Panc1 (cell line): ENCODE results near the gene TNNT3. TPM values are rescaled to one million over a fixed set of nuclear protein-coding genes. Genes with fewer than 3 reads are reported as not detected.
"Not testable (repeated sequence)": the region's sequence is repeated elsewhere in the genome, so short reads cannot be mapped to it uniquely, and the experiment has no call there.

ENCODE experiments used
- ATAC-seq: fragments of 200-7000 bp; cut with Tn5 transposase; 2 replicates; pipeline ENCODE4 v1.9.1; 2020; ENCODE audit warnings: mild to moderate bottlenecking, moderate library complexity
- BruUV-seq: library from RNA; stranded (reverse); fragments of 400-500 nt; replicated peaks from 2 replicates; lab custom pipeline; 2021; lab: Mats Ljungman, UMichigan
- CTCF ChIA-PET: fragments of 300-600 bp; sonication (Branson Sonifier 250); formaldehyde crosslinking; loops from one replicate; lab custom pipeline; 2022; ENCODE audit warnings: antibody characterized with exemption; lab: Charles Lee
- POLR2A ChIA-PET: fragments of 300-600 bp; sonication (Branson Sonifier 250); formaldehyde crosslinking; loops from one replicate; lab custom pipeline; 2022; ENCODE audit warnings: antibody characterized with exemption; lab: Charles Lee
- DNase-seq: peaks from one replicate; pipeline ENCODE4 v3.0.0-alpha.2; 2010; ENCODE audit warnings: low read depth, low spot score
- H3K27ac ChIP-seq: 2 replicates; pipeline ENCODE4 v1.5.1; 2011; ENCODE audit warnings: mild to moderate bottlenecking, low read length, inconsistent platforms
- H3K27me3 ChIP-seq: fragments of 200-500 bp; sonication (Bioruptor generic); 2 replicates; pipeline ENCODE4 v1.6.0; 2014; ENCODE audit warnings: low read length, inconsistent platforms; ENCODE audit not compliant: control insufficient read depth, insufficient read depth
- H3K36me3 ChIP-seq: fragments of 200-500 bp; sonication (Bioruptor generic); 2 replicates; pipeline ENCODE4 v1.5.1; 2014; ENCODE audit warnings: inconsistent platforms, mild to moderate bottlenecking, low read length, moderate library complexity; ENCODE audit not compliant: control insufficient read depth, insufficient read depth
- H3K4me1 ChIP-seq: 2 replicates; pipeline ENCODE4 v1.5.1; 2011; ENCODE audit warnings: inconsistent platforms, mild to moderate bottlenecking, low read length, moderate library complexity; ENCODE audit not compliant: control insufficient read depth, insufficient read depth
- H3K4me3 ChIP-seq, 2 experiments: 2 replicates each; pipeline ENCODE4 v1.5.1; 2011 to 2012; ENCODE audit warnings: low read depth in 2 of 2, low read length in 2 of 2, mild to moderate bottlenecking in 2 of 2, inconsistent platforms in 1 of 2, moderate library complexity in 1 of 2
- H3K9me3 ChIP-seq: fragments of 200-500 bp; sonication (Bioruptor generic); 2 replicates; pipeline ENCODE4 v1.5.1; 2014; ENCODE audit warnings: low read depth, mild to moderate bottlenecking, inconsistent platforms, low read length, moderate library complexity; ENCODE audit not compliant: control insufficient read depth, insufficient read depth
- POLR2AphosphoS5 ChIP-seq: IDR thresholded peaks from 2 replicates; pipeline ENCODE4 v1.6.1; 2012; ENCODE audit warnings: mild to moderate bottlenecking, low read depth, low read length, moderate library complexity
- SIN3A ChIP-seq: IDR thresholded peaks from 2 replicates; pipeline ENCODE4 v1.6.1; 2012; ENCODE audit warnings: low read depth, mild to moderate bottlenecking, low read length, moderate library complexity, borderline replicate concordance; ENCODE audit not compliant: insufficient read depth
- TCF7L2 ChIP-seq: IDR thresholded peaks from 2 replicates; pipeline ENCODE4 v1.6.1; 2011; ENCODE audit warnings: mild to moderate bottlenecking, low read depth, low read length, inconsistent platforms
- in situ Hi-C: cut with HindIII; loops from 2 replicates; pipeline ENCODE4 v1.10.0; 2016; ENCODE audit warnings: low sequenced_read_pairs, low pct_unique_long_range_greater_than_20kb
- intact Hi-C: fragments of 100-400 bp; cut with micrococcal nuclease; formaldehyde crosslinking; loops from one replicate; pipeline ENCODE4 v1.10.0; 2022; ENCODE audit not compliant: unreplicated experiment
- total RNA-seq: library from RNA; stranded (reverse); gene quantifications from one replicate; pipeline ENCODE4 v1.2.1, GENCODE V29; 2021; ENCODE audit not compliant: unreplicated experiment
- TF ChIP-seq, protein P1 (sequence below), 2 experiments: IDR thresholded peaks; 2 replicates each; pipeline ENCODE4 v1.6.1; 2011 to 2012; ENCODE audit warnings: low read depth in 2 of 2, control low read depth in 1 of 2, low read length in 1 of 2, mild to moderate bottlenecking in 1 of 2, moderate library complexity in 1 of 2; ENCODE audit not compliant: insufficient read depth in 1 of 2
- TF ChIP-seq, protein P2 (sequence below): fragments of 450-650 bp; IDR thresholded peaks from 2 replicates; pipeline ENCODE4 v1.5.1; 2017; ENCODE audit warnings: mild to moderate bottlenecking

Gene TNNT3
- total RNA-seq, 1 experiment from 2014 or later: 0.41 TPM

DNA sequence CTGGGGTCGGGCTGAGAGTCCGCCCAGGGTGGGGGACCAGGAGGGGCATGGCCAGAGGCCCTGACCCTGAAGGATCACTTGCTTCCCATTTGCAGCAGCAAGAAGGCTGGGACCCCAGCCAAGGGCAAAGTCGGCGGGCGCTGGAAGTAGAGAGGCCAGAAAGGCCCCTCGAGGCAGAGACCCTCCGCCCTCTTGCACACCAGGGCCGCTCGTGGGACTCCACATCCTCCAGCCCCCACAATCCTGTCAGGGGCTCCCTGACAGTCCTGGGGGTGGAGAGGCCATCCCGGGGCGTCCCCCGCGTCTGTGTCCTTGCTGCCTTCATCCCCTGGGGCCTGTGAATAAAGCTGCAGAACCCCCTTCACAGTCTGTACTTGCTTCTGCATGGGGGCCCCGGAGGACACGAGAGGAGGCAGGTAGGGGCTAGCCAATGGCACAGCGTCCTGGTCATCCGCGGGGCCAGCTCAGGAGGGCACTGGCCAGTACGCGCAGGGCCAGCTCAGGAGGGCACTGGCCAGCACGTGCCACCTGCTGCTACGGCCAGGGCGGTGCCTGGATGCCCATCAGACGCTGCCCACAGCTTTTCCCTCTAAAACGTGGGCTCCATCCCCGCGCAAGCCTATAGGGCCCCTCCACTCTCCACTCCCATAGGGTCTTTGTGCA is 19.0 kb downstream of the TNNT3 start:
- TF ChIP-seq POLR2AphosphoS5: no peak
- TF ChIP-seq TCF7L2: no peak
- TF ChIP-seq, protein P1, sequence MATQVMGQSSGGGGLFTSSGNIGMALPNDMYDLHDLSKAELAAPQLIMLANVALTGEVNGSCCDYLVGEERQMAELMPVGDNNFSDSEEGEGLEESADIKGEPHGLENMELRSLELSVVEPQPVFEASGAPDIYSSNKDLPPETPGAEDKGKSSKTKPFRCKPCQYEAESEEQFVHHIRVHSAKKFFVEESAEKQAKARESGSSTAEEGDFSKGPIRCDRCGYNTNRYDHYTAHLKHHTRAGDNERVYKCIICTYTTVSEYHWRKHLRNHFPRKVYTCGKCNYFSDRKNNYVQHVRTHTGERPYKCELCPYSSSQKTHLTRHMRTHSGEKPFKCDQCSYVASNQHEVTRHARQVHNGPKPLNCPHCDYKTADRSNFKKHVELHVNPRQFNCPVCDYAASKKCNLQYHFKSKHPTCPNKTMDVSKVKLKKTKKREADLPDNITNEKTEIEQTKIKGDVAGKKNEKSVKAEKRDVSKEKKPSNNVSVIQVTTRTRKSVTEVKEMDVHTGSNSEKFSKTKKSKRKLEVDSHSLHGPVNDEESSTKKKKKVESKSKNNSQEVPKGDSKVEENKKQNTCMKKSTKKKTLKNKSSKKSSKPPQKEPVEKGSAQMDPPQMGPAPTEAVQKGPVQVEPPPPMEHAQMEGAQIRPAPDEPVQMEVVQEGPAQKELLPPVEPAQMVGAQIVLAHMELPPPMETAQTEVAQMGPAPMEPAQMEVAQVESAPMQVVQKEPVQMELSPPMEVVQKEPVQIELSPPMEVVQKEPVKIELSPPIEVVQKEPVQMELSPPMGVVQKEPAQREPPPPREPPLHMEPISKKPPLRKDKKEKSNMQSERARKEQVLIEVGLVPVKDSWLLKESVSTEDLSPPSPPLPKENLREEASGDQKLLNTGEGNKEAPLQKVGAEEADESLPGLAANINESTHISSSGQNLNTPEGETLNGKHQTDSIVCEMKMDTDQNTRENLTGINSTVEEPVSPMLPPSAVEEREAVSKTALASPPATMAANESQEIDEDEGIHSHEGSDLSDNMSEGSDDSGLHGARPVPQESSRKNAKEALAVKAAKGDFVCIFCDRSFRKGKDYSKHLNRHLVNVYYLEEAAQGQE (IDR thresholded peaks at IDR 0.05; ENCODE audit: insufficient read depth in 1 of 2, low read depth in 2 of 2, low read length in 1 of 2): no peak
- TF ChIP-seq, protein P2, sequence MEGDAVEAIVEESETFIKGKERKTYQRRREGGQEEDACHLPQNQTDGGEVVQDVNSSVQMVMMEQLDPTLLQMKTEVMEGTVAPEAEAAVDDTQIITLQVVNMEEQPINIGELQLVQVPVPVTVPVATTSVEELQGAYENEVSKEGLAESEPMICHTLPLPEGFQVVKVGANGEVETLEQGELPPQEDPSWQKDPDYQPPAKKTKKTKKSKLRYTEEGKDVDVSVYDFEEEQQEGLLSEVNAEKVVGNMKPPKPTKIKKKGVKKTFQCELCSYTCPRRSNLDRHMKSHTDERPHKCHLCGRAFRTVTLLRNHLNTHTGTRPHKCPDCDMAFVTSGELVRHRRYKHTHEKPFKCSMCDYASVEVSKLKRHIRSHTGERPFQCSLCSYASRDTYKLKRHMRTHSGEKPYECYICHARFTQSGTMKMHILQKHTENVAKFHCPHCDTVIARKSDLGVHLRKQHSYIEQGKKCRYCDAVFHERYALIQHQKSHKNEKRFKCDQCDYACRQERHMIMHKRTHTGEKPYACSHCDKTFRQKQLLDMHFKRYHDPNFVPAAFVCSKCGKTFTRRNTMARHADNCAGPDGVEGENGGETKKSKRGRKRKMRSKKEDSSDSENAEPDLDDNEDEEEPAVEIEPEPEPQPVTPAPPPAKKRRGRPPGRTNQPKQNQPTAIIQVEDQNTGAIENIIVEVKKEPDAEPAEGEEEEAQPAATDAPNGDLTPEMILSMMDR: no peak
- TF ChIP-seq SIN3A: no peak
- H3K4me1 ChIP-seq: peaks cover 6% of the 10 kb centered on the region
- DNase-seq (no peak), ATAC-seq (peak; percentile 10; the same call in 1 of the 2 replicates)
- H3K36me3 ChIP-seq: no peaks in the 10 kb centered on the region
- H3K4me3 ChIP-seq: no peak overlapping the region
- ChIA-PET CTCF (interaction anchor here (0.6 to 1.4 kb wide), 2 partner anchors 88 to 245 kb away, joined by 3 to 5 read pairs; no protein-coding TSS in a partner anchor), POLR2A (no interaction called here)
- H3K27me3 ChIP-seq: no peaks in the 10 kb centered on the region
- in situ Hi-C loops: no loop called here
- intact Hi-C loops: loop anchor here (1.0 kb wide), 1 partner anchor 26 kb away; no protein-coding TSS in a partner anchor
- BruUV-seq: no TSS peak
- no peak overlapping the region for H3K27ac ChIP-seq
- no peaks in the 10 kb centered on the region for H3K9me3 ChIP-seq

DNA sequence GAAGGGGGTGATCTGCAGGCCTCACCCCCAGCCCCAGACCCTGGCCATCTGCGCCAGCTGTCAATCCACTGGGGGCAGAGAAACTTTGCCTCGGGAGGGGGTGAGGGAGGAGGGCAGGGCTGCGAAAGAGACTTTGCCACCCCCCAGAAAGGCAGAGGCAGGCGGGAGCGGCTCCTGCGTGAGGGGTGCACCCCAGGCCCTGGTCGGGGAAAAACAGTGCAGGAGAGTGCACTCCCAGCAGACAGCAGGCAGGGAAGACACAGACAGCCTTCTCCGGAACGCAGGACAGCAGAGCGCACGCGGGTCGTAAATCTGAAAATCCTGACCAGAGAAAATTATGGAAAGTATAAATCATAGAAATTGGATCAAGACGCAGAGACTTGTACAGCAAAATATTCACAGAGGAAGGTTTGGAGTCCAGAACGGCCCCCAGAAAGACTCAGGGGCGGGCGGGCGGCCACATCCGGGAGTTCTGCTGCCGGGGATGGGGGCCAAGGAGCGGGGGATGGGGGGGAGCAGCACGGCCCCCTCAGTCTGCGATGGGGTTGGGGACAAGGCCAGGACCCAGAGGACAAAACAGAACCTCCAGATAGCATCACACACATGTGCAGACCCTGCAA is 19.6 kb downstream of the TNNT3 start:
- BruUV-seq: no TSS peak
- CTCF ChIA-PET: interaction anchor here (0.6 kb wide), 1 partner anchor 89 kb away, joined by 3 read pairs; no protein-coding TSS in a partner anchor
- Histone ChIP-seq H3K4me3 (no peak overlapping the region), H3K36me3 (no peaks in the 10 kb centered on the region), H3K27me3 (no peaks in the 10 kb centered on the region), H3K4me1 (peaks cover 13% of the 10 kb centered on the region), H3K27ac (no peak overlapping the region), H3K9me3 (no peaks in the 10 kb centered on the region)
- POLR2A ChIA-PET: no interaction called here
- TF ChIP-seq TCF7L2 (no peak), POLR2AphosphoS5 (no peak), SIN3A (no peak)
- TF ChIP-seq, protein P1 (IDR thresholded peaks at IDR 0.05; ENCODE audit: insufficient read depth in 1 of 2, low read depth in 2 of 2, low read length in 1 of 2): no peak
- TF ChIP-seq, protein P2: no peak
- intact Hi-C loops: no loop called here
- DNase-seq (no peak), ATAC-seq (no peak)
- in situ Hi-C loops: no loop called here

DNA sequence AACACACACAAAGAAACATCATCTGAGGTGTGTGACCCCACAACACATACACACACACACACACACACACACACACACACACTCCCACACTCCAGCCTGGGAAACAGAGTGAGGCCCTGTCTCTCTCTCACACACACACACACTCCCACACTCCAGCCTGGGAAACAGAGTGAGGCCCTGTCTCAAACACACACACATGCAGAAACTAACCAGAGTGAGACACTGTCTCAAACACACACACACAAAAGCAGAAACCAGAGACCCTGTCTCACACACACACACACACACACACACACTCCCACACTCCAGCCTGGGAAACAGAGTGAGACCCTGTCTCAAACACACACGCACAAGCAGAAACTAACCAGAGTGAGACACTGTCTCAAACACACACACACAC is 20.3 kb downstream of the TNNT3 start:
- H3K27ac ChIP-seq, H3K27me3 ChIP-seq, H3K36me3 ChIP-seq, ATAC-seq, POLR2A ChIA-PET, H3K9me3 ChIP-seq, H3K4me3 ChIP-seq, intact Hi-C loops, in situ Hi-C loops, CTCF ChIA-PET, DNase-seq, BruUV-seq: not testable (repeated sequence)
- peaks cover 15% of the 10 kb centered on the region for H3K4me1 ChIP-seq
